Right lobe of liver (tissue), 4 donors: ENCODE data around the gene BCAR3.

ENCODE experiments used
- CTCF ChIP-seq, 4 donors: fragments of 200-600 bp in 3 of 4; fragments of 450-650 bp in 1 of 4; IDR thresholded peaks; one replicate each; pipeline versions ENCODE4 v1.5.1 to v1.8.0; 2016 to 2022; ENCODE audit warnings: antibody characterized with exemption in 4 of 4, mild to moderate bottlenecking in 2 of 4
- POLR2A ChIP-seq: fragments of 450-650 bp; IDR thresholded peaks from one replicate; pipeline ENCODE4 v1.6.1; 2017; ENCODE audit warnings: antibody characterized with exemption, mild to moderate bottlenecking
- donor health status: DM: no; HTN: no; CAD: no.
- donor health status: DM: no; HTN: no; CAD: no.
- donor health status: DM: no; HTN: yes; CAD: no.

- TF ChIP-seq POLR2A (no peak), CTCF (IDR thresholded peaks at IDR 0.05) (no peak)
Measured at GRCh38 chr1:93605026-93605568, 76.5 kb downstream of the BCAR3 start.
